DND-41 (cell line): ENCODE results near the gene HIPK1.

Experiments
- EZH2 ChIP-seq: IDR thresholded peaks from 3 replicates; pipeline ENCODE4 v1.6.1; 2012; ENCODE audit warnings: borderline replicate concordance, low read depth, mild to moderate bottlenecking, moderate library complexity, low read length, inconsistent platforms; ENCODE audit not compliant: severe bottlenecking
- TF ChIP-seq, protein P1 (sequence below): IDR thresholded peaks from 2 replicates; pipeline ENCODE4 v1.5.1; 2012; ENCODE audit warnings: borderline replicate concordance, low read length, moderate library complexity, mild to moderate bottlenecking; ENCODE audit not compliant: poor library complexity, severe bottlenecking; ENCODE audit errors: extremely low read depth

DNA sequence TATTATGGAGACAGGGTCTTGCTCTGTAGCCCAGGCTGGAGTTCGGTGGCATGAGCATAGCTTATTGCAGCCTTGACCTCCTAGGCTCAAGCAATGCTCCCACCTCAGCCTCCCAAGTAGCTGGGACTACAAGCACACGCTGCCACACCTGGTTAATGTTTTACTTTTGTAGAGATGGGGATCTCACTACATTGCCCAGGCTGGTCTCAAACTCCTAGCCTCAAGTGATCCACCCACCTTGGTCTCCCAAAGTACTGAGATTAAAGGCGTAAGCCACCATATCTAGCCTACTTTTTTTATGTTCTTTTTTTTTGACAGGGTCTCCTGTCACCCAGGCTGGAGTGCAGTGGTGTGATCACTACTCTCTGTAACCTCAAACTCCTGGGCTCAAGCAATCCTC is 35.9 kb upstream of the HIPK1 start:
- TF ChIP-seq, protein P1, sequence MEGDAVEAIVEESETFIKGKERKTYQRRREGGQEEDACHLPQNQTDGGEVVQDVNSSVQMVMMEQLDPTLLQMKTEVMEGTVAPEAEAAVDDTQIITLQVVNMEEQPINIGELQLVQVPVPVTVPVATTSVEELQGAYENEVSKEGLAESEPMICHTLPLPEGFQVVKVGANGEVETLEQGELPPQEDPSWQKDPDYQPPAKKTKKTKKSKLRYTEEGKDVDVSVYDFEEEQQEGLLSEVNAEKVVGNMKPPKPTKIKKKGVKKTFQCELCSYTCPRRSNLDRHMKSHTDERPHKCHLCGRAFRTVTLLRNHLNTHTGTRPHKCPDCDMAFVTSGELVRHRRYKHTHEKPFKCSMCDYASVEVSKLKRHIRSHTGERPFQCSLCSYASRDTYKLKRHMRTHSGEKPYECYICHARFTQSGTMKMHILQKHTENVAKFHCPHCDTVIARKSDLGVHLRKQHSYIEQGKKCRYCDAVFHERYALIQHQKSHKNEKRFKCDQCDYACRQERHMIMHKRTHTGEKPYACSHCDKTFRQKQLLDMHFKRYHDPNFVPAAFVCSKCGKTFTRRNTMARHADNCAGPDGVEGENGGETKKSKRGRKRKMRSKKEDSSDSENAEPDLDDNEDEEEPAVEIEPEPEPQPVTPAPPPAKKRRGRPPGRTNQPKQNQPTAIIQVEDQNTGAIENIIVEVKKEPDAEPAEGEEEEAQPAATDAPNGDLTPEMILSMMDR: no peak
- no peak for TF ChIP-seq EZH2
